Peyer's patch (tissue), 4 donors: ENCODE data around the gene DNAJC15.

Experiments used
- POLR2A ChIP-seq, 2 donors: fragments of 450-650 bp; IDR thresholded peaks; one replicate each; pipeline ENCODE4 v1.5.1; 2017; ENCODE audit warnings: antibody characterized with exemption in 2 of 2, mild to moderate bottlenecking in 2 of 2, moderate library complexity in 2 of 2
- TF ChIP-seq, protein P1 (sequence below), 6 experiments: fragments of 450-650 bp in 4 of 6; fragments of 200-600 bp in 2 of 6; sonication (generic) in 1 of 6; IDR thresholded peaks; one replicate each; pipeline ENCODE4 v1.5.1; 2017 to 2019; ENCODE audit warnings: antibody characterized with exemption in 6 of 6, mild to moderate bottlenecking in 3 of 6, moderate library complexity in 1 of 6

DNA sequence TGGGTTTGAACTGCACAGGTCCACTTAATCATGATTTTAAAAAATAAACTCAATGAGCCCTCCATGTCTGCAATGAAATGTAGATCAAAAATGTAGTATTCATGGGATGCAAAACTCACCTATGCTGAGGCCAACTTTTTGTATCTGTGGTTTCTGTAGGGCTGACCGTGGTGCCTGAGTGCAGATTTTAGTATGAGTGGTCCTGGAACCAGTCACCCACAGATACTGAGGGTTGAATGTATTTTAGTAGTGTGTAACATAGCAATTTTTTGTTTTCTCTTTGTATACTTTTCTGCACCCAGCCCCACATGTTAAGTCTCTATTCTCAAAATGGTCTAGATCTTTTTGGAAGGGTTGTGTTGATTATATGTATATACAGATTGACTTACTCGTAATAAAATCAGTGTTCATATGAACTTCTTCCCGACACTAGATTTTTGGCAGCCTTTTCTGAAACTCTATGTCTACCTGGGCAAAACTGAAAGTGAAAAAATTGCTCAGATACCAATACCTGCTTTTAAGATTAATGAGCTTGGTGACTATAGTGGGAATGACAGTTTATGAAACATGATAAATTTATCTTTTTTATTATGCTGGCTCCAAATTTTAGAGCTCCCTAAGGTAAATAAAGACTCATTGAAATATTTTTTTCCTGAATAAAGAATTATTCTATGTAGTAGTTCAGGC lies 51.6 kb downstream of the DNAJC15 start:
- no peak for TF ChIP-seq POLR2A (IDR thresholded peaks at IDR 0.05)
- TF ChIP-seq, protein P1, sequence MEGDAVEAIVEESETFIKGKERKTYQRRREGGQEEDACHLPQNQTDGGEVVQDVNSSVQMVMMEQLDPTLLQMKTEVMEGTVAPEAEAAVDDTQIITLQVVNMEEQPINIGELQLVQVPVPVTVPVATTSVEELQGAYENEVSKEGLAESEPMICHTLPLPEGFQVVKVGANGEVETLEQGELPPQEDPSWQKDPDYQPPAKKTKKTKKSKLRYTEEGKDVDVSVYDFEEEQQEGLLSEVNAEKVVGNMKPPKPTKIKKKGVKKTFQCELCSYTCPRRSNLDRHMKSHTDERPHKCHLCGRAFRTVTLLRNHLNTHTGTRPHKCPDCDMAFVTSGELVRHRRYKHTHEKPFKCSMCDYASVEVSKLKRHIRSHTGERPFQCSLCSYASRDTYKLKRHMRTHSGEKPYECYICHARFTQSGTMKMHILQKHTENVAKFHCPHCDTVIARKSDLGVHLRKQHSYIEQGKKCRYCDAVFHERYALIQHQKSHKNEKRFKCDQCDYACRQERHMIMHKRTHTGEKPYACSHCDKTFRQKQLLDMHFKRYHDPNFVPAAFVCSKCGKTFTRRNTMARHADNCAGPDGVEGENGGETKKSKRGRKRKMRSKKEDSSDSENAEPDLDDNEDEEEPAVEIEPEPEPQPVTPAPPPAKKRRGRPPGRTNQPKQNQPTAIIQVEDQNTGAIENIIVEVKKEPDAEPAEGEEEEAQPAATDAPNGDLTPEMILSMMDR (IDR thresholded peaks at IDR 0.05), result no peak
